GM21825 (cell line): ENCODE results near the gene ZDHHC17.
"Not testable (repeated sequence)": the region's sequence is repeated elsewhere in the genome, so short reads cannot be mapped to it uniquely, and the experiment has no call there.

Experiments
- ATAC-seq: cut with Tn5 transposase; IDR thresholded peaks from one replicate; pipeline ENCODE4 v1.9.1; 2021; ENCODE audit warnings: mild to moderate bottlenecking, moderate library complexity; ENCODE audit not compliant: unreplicated experiment

Gene ZDHHC17

DNA sequence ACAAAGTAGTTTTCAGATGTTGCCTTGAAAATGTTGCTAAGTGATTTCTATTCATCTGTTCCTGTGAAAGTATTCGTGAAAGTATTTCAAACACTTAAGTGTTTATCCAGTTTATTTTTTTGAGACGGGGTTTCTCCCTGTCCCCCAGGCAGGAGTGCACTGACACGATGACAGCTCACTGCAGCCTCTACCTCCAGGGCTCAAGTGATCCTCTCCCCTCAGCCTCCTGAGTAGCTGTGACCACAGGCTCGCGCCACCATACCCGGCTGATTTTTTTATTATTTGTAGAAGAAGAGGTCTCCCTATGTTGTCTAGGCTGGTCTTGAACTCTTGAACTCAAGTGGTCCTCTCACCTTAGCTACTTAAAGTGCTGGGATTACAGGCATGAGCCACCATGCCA lies 1.7 kb downstream of the ZDHHC17 start:
- no peak for ATAC-seq

DNA sequence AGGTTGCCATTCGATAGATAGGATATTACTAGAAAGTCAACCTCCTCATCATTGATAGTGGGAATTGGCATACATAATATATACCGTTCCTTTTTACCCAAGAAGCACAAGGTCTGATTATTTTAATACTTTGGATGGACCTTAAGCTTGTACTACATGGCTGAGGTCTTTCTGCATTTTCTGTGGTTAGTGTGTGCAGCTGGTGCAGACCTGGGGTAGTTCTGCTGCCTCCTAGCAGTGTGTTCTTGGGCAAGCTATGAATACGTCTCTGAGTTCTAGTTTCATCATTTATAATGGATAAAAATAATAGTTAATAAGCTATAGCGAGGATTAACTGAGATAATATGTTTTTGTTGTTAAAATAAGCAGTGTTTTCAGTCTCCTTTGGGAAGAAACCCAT lies 2.2 kb downstream of the ZDHHC17 start:
- no peak for ATAC-seq

DNA sequence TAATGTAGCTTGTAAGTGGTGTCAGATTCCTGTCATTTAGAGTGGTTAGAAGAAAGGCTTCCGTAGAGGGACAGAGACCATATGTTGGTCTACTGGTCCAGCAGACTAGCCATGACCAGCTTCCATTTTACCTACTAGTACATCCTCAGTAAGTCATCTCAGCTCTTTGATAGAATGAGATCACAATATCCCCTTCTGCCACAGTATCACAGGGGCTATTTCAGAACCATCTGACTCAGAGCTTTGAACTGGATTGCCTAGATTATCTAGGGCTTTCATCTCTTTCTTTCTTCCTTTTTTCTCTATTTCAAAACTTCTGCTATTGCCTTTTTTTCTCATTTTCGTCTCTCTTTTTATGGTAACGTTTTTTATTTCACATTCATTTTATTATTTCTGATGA lies 4.7 kb downstream of the ZDHHC17 start:
- no peak for ATAC-seq

DNA sequence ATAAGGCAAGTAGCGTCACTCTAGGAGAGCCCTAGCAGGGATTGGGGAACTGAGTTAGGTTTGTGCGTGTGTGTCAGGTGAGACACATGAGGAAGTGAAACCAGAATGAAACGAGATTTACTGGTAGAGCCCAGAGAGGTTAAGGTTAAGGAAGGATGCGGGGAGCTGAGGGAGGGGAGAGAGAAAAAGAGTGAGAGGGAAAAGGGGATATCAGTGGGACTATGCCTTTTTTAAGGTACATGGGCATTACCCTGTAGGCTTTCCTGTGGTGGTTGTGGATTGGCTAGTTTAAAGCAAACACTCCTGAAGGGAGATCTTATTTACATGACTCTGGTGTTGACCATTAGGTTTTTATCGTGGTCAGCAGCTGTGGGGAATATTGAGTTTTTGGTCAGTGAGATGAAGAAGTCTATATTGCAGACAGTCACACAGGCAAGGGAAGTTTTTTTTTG lies 13.9 kb downstream of the ZDHHC17 start:
- ATAC-seq = peak; percentile 100

DNA sequence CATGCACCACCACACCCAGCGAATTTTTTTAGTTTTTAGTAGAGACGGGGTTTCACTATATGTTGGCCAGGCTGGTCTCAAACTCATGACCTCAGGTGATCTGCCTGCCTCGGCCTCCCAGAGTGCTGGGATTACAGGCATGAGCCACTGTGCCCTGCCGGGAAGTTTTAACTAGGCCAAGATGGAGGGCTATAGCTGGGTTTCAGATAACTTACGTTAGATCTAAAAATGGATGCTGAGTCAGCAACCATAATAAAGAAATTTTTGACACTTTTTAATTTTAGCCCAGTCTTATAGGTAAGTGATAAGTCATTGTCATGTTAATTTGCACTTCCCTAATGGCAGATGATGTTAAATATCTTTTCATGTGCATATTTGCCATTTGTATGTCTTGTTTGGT lies 14.4 kb downstream of the ZDHHC17 start:
- ATAC-seq = no peak

DNA sequence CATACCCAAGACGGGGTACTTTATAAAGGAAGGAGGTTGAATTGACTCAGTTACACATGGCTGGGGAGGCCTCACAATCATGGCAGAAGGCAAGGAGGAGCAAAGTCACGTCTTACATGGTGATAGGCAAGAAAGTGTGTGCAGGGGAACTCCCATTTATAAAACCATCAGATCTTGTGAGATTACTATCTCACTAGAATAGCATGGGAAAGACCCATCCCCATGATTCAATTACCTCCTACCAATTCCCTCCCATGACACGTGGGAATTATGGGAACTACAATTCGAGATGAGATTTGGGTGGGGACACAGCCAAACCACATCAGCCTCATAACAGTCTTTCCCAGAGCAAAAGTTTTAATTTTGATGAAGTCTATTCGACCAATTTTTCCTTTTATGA lies 15.4 kb downstream of the ZDHHC17 start:
- not testable (repeated sequence) for ATAC-seq

DNA sequence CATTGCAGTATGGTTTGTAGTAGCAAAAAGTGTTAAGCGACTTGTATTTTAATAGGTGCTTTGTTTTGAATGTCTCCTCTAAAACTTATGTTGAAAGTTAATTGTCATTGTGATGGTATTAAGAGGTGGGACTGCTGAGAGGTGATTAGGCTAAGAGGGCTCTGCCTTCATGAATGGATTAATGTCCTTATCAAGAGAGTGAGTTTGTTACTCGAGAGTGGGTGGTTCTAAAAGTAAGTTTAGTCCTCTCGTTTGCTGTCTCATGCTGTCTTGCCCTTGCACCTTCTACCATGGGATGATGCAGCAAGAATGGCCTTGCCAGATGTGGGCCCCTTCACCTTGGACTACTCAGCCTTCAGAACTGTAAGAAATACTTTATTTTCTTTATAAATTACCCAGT lies 17.4 kb downstream of the ZDHHC17 start:
- ATAC-seq = no peak

DNA sequence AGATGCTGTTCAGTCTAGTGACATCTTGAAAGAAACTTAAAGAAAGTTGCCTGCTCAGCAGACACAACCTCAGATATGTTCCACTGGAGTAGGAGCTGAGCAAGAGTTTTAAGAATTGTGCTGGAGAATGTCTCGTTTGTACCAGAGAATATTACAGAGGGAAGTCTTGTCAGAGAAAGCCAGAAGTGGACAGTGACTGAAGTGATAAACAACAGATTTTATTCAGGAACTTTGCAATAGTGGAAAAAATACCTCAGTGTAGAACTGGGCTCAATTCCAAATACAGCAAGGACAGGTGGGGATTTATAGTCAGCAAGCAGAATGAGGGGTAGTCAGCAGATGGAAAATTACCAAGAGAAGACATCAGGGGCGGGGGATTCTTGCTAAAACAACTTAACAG lies 18.6 kb downstream of the ZDHHC17 start:
- no peak for ATAC-seq

DNA sequence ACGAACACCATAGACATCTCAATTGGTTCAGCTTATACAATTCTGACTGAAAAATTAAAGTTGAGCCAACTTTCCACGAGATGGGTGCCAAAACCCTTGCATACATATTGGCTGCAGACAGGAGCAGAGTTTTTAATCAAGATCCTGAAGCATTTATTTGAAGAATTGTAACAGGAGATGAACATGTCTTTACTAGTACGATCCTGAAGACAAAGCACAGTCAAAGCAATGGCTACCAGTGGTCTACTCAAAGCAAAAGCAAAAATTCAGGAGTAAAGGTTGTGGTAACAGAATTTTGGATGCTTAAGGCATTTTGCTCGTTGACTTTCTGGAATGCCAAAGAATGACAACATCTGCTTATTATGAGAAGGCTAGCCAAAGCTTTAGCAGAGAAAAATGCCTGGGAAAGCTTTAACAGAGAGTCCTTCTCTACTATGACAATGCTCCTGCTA lies 20.7 kb downstream of the ZDHHC17 start:
- no peak for ATAC-seq

DNA sequence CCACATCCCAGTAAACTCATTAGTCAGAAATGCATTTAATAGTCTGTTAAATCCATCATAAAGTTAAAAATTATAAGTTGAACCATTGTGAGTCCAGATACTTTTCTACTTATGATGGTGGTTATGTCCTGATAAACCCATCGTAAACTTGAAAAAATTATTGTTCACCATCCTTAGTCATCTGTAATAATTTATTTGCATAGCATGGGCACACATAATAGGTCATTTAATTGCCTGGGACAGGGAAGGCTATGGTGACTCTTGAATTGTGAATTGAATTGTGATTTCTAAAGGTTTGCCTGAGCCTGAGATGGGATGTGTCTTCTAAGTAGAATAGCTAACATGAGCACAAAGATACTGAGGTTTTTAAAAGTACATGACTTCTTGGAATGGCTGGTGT lies 21.5 kb downstream of the ZDHHC17 start:
- ATAC-seq = no peak

DNA sequence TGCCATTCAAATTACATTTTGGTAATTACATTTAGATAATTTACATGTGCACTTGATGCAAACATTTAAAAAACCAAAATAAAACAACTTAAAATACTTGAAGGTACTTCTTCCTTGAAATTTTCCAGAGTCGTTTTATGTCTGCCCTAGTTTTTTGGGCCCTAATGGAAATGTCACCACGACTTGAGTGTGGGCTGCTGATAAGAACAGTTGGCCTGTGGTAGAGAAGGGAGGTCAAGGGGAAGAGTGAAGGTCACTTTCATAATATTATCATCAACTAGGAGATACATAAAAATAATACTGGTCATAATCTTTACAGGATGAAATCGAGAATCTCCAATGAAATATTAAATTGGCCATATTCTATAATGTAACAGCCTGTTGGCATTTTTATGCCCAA lies 23.1 kb downstream of the ZDHHC17 start:
- ATAC-seq = no peak

DNA sequence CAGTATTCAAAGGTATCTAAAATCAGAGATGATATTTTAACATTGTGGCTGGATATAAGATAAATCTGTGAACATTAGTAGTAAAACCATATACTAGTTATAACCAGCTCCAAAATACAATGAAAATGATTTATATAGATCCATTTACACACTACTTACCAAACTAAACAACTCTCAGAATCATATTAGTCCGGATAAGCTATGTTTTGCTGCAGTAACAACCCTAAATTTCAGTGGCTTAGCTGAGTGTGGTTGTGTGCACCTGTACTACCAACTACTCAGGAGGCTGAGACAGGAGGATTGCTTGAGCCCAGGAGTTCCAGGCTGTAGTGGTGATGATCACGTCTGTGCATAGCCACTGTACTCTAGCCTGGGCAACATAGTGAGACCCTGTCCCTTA lies 23.8 kb downstream of the ZDHHC17 start:
- ATAC-seq = no peak

DNA sequence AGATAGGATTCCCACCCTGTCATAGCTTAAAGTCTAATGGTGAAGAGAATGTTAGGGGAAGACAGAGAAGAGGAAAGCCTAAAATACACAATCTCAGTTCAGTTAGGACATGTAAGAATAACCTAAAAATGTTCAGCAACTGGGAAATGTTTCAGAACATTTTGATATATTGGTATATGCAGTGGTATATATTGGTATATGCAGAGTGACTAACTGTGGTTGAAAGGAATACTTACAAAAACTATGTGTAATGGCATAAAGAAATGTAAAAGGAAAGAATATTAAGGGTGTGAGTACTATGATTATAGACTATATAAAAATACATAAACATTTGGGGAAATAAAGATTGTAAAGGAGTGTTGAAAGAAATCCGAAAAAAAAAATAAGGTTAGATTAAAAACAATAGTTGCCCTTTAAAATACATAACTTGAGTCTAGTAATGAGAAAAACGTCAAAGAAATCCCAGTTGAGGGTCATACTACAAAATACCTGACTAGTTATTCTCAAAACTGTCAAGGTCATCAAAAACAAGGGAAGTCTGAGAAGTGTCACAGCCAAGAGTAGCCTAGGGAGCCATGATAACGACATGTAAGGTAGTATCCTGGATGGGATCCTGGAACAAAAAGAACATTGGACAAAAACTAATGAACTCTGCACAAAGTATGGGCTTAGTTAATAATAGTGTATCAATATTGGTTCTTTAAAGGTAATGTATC lies 25.6 kb downstream of the ZDHHC17 start:
- ATAC-seq = no peak

DNA sequence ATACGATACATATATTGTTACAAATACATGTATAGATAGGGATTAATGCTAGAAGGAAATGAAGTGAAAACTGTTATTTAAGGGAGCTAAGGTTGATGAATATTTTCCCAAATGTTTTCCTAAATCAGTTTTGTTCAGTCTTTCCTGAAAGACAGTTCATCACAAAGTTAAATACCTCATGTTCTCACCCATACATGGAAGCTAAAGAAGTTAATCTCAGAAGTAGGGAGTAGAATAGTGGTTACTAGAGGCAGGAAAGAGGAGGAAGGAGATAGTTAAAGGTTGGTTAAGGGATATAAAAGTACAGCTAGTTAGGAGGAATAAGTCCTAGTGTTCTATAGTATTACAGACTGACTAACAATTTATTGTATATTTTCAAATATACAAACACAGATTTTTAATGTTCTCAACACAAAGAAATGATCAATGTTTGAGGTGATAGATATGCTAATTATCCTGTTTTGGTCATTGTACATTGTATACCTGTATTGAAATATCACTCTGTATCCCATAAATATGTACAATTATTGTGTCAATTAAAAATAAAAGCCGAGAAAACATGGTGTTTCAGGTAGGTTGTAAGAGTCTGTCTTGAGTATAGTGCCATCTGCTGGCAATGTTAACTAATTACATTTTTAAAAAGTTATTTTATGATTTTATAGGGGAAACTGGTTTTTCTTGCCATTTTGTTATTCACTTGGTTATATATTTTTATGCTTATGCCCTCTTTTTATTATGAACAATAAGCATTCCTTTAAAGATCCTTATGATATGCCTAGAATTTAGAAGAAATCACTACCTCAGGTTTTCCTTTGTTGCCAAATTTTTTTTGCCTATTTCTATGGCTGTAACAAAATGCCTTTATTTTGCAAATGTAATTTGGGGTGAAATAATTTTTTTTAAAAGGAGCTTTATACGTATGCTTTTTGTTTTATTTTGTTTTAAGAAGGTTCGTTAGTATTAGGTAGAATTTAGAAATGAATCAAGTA lies 26.9 kb downstream of the ZDHHC17 start:
- ATAC-seq = no peak

DNA sequence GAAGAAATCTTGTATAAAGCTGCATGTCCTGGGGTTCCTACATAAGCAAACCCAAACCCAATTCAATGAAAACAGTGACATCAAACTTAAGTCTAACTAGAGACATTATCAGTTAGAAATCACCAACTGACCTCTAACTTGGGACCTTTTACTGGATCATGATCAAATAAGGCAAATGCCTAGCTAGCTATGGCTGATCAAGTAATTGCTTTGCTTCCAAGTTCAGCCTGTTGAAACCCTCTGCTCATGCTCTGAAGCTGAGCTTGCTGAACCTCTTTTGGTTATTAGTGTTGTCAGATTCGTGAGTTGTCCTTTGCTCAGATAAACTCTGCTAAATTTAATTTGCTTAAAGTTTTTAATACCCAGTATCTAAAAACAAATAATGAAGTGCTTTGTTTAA lies 28.9 kb downstream of the ZDHHC17 start:
- no peak for ATAC-seq

DNA sequence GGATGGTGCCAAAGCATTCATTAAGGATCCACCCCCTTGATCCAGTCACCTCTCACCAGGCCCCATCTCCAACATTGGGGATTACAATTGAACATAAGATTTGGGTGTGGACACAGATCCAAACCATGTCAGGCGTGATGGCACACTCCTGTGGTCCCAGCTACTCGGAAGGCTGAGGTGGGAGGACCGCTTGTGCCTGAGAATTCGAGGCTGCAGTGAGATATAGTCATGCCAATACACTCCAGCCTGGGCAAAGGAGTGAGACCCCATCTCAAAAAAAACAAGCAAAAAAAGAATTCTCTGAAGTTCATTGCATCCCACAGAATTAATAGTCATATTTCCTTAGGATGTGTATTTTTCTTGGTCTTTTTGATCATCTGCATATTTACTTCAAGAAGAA lies 34.9 kb downstream of the ZDHHC17 start:
- ATAC-seq = no peak

DNA sequence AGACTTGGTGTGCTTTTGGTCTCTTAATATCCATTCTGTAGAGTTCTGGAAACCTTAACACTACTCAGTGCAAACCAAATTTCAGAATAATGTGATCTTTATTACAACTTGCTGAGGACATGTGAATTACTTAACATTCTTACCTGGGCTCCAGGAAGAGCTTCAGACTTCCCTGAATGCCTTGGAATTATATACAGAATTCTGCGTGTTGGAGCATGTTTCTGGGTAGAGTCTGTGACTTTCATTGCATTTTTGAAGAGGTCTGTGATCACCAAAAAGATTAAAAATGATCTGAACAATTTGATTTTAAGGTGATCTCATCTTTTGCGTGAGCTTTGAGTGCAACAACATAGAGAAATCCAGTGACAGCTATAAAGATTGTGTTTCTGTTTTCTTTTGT lies 35.4 kb downstream of the ZDHHC17 start:
- ATAC-seq = no peak

DNA sequence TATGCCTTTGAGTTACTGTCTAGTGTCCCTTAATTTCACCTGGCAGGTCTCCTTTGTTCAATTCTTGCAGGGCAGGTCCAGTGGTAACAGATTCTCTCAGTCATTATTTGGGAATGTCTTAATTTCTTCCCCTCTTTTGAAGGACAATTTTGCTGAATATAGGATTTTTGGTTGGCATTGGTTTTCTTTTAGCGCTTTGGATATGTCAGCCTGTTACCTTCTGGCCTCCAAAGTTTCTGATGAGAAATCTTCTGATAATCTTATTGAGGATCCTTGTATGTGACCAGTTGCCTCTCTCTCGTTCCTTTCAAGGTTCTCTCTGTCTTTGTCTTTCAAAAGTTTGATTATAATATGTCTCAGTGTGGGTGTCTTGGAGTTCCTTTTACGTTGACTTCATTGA lies 38.1 kb downstream of the ZDHHC17 start:
- no peak for ATAC-seq

DNA sequence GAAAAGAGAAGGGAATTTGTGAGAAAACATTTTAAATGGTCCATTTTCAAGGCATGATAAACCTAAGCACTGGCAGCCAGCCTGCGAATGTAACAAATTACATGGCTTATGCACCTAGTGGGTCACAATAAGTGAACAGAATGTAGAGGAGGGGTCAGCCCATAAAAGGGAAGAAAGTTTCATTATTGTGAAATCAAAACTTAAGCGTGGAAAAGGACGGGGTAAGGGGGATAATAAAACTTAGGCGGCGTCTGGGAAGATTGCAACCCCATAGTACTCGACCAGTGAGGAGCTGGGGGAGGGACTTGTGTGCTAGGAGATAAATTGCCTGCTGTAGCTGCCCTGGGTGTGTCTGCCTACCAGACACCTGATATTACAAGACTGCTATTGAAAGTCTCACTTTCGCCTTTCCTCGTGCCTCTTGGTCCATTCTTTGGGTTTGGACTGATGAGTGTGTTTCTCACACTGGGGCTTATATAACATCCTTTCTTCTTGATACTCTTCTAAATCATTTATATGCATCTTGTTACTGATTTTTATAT lies 40.6 kb downstream of the ZDHHC17 start:
- no peak for ATAC-seq

DNA sequence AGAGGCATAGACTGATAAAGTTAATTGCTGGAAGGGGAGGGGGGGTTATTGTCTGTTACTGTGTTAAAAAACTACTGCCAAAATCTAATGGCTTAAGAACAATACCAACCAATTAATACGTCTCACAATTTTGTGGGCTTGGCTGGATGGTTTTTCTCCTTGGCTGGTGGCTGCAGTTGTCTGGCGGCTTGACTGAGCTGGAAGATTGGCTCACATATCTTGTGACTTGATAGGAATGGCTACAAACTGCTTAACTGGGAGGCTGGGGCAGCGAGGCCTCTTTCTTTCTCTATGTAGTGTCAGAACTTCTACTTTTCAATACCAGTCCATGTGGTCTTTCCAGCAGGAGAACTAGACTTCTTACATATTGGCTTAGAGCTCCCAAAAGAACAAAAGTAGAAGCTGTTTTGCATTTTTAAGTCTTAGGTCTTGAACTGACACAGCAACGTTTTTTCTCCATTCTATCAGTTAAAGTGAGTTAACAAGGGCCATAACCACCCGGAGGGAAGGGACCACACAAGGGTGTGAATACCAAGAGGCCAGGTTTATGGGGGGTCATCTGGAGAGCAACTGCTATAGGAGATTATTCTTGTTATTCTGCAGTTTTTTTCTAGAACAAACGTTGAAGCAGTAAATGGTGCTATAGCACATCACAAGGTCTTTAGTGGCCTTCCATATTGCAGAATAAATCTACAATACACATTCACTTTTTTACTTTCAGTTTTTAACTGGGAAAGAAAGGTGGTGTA lies 46.9 kb downstream of the ZDHHC17 start:
- ATAC-seq = no peak

DNA sequence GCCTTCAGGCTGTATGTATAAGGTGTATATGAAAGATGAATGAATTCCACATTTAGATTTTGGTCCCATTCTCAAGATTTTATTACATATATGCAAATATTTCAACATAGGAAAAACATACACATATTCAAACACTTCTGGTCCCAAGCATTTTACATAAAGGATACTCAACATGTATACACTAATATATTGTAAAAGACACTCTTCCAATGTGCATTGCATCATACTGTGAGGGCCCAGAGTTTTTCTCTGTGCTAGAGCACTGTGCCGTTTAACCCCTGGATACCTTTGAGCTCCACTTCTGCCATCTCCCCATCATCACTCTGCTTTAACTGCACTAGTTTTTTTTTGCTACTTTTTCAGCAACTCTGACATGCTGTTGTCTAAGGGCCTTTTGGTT lies 48.1 kb downstream of the ZDHHC17 start:
- ATAC-seq = no peak
